Measurements from ENCODE around the gene SLC25A47.

DNA sequence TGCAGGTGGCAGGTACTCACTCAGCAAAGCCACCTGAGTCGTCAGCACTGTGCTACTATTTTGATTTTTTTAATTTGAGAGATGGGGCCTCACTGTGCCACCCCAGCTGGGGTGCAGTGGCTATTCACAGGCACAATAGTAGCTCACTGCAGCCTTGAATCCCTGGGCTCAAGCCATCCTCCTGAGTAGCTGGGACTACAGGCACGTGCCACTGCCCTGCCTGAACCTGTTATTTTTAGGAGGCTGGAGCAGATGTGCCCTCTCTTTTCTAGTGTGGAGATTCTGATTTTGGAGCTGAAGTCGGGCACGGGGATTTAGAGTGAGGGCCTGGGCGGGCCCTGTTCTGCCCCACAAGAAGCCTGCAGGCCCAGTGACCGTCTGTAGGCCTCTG, 17.3 kb downstream of the SLC25A47 start:
- TF ChIP-seq, protein P1, sequence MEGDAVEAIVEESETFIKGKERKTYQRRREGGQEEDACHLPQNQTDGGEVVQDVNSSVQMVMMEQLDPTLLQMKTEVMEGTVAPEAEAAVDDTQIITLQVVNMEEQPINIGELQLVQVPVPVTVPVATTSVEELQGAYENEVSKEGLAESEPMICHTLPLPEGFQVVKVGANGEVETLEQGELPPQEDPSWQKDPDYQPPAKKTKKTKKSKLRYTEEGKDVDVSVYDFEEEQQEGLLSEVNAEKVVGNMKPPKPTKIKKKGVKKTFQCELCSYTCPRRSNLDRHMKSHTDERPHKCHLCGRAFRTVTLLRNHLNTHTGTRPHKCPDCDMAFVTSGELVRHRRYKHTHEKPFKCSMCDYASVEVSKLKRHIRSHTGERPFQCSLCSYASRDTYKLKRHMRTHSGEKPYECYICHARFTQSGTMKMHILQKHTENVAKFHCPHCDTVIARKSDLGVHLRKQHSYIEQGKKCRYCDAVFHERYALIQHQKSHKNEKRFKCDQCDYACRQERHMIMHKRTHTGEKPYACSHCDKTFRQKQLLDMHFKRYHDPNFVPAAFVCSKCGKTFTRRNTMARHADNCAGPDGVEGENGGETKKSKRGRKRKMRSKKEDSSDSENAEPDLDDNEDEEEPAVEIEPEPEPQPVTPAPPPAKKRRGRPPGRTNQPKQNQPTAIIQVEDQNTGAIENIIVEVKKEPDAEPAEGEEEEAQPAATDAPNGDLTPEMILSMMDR (IDR thresholded peaks at IDR 0.05; ENCODE audit: extremely low read depth in 1 of 2, insufficient read depth in 1 of 2, low read depth in 1 of 2, low read length in 2 of 2): no peak
- TF ChIP-seq POLR2A (IDR thresholded peaks at IDR 0.05; ENCODE audit: low read depth, low read length): no peak
